Right atrium auricular region (tissue), 2 donors: ENCODE results near the gene WWOX. TPM values are rescaled to one million over a fixed set of nuclear protein-coding genes. Genes with fewer than 3 reads are reported as not detected.

Experiments
- DNase-seq: peaks from one replicate; pipeline ENCODE4 v3.0.0-alpha.2; 2019; ENCODE audit warnings: low spot score
- H3K27ac ChIP-seq, 2 donors: fragments of 200-600 bp; sonication (generic); 1 replicate in 1 of 2; 2 replicates in 1 of 2; pipeline ENCODE4 v1.5.1; 2016 to 2019
- H3K27me3 ChIP-seq, 2 donors: fragments of 200-600 bp; sonication (generic); one replicate each; pipeline versions ENCODE4 v1.5.1 to v1.6.0; 2017 to 2019
- H3K36me3 ChIP-seq: fragments of 200-600 bp; sonication (generic); one replicate; pipeline ENCODE4 v1.5.1; 2016
- H3K4me1 ChIP-seq, 2 donors: fragments of 200-600 bp; sonication (generic); one replicate each; pipeline versions ENCODE4 v1.5.1 to v1.6.0; 2017 to 2019
- H3K4me3 ChIP-seq, 2 donors: fragments of 200-600 bp; sonication (generic); 1 replicate in 1 of 2; 2 replicates in 1 of 2; pipeline ENCODE4 v1.5.1; 2017 to 2019; ENCODE audit warnings: mild to moderate bottlenecking in 1 of 2, moderate library complexity in 1 of 2
- H3K9me3 ChIP-seq, 2 donors: fragments of 200-600 bp; sonication (generic); one replicate each; pipeline ENCODE4 v1.5.1; 2019
- total RNA-seq, 2 donors: library from RNA; depleted of rRNA; stranded (reverse); fragments of >200 nt; gene quantifications; one replicate each; pipeline ENCODE4 v1.1.0, GENCODE V29; 2016
- TF ChIP-seq, protein P1 (sequence below), 2 donors: fragments of 200-600 bp; sonication (generic); IDR thresholded peaks; one replicate each; pipeline ENCODE4 v1.5.1; 2019; ENCODE audit warnings: antibody characterized with exemption in 2 of 2

Gene WWOX
- total RNA-seq, 2 donors from 2014 or later: 14.8 to 20.8 TPM

- no peaks in the 10 kb centered on the region for H3K36me3 ChIP-seq
- H3K4me1 ChIP-seq: no peaks in the 10 kb centered on the region
- no peaks in the 10 kb centered on the region for H3K9me3 ChIP-seq
- no peak overlapping the region for H3K4me3 ChIP-seq
- H3K27me3 ChIP-seq: no peaks in the 10 kb centered on the region
- no peak overlapping the region for H3K27ac ChIP-seq
- TF ChIP-seq, protein P1, sequence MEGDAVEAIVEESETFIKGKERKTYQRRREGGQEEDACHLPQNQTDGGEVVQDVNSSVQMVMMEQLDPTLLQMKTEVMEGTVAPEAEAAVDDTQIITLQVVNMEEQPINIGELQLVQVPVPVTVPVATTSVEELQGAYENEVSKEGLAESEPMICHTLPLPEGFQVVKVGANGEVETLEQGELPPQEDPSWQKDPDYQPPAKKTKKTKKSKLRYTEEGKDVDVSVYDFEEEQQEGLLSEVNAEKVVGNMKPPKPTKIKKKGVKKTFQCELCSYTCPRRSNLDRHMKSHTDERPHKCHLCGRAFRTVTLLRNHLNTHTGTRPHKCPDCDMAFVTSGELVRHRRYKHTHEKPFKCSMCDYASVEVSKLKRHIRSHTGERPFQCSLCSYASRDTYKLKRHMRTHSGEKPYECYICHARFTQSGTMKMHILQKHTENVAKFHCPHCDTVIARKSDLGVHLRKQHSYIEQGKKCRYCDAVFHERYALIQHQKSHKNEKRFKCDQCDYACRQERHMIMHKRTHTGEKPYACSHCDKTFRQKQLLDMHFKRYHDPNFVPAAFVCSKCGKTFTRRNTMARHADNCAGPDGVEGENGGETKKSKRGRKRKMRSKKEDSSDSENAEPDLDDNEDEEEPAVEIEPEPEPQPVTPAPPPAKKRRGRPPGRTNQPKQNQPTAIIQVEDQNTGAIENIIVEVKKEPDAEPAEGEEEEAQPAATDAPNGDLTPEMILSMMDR (IDR thresholded peaks at IDR 0.05): no peak
- DNase-seq: no peak
These were observed 485.5 kb downstream of the WWOX start for GRCh38 chr16:78584991-78585390.

- H3K9me3 ChIP-seq: no peaks in the 10 kb centered on the region
- H3K36me3 ChIP-seq: no peaks in the 10 kb centered on the region
- no peaks in the 10 kb centered on the region for H3K27me3 ChIP-seq
- no peak overlapping the region for H3K4me3 ChIP-seq
- DNase-seq: no peak
- no peak overlapping the region for H3K27ac ChIP-seq
- H3K4me1 ChIP-seq: no peaks in the 10 kb centered on the region
- TF ChIP-seq, protein P1 (IDR thresholded peaks at IDR 0.05): no peak
These were observed 489.9 kb downstream of the WWOX start for GRCh38 chr16:78589331-78589730.

GRCh38 chr16:78591682-78592103, 492.2 kb downstream of the WWOX start:
- Histone ChIP-seq H3K9me3 (no peaks in the 10 kb centered on the region), H3K27ac (no peak overlapping the region), H3K27me3 (no peaks in the 10 kb centered on the region), H3K4me3 (no peak overlapping the region), H3K4me1 (no peaks in the 10 kb centered on the region), H3K36me3 (no peaks in the 10 kb centered on the region)
- DNase-seq: no peak
- TF ChIP-seq, protein P1 (IDR thresholded peaks at IDR 0.05): no peak

DNA sequence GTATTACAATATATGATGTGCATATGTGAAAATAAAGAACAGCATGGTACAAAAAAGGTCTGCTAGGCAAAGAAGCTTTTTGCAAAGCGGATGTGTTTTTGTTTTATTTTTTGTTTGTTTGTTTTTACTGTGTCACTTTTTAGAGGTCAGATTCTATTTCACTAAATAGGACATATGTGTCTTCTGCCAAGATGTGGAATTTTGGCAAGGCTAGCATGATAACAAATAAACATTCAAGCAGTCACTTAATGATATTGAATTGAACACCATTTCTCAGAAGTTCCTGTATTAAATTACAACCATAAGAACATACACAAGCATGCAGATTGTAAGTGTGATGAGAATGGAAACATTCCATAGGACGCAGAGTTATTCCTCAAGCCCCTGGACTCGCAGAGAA, 492.7 kb downstream of the WWOX start:
- Histone ChIP-seq H3K27ac (no peak overlapping the region), H3K9me3 (no peaks in the 10 kb centered on the region), H3K36me3 (no peaks in the 10 kb centered on the region), H3K4me1 (no peaks in the 10 kb centered on the region), H3K4me3 (no peak overlapping the region), H3K27me3 (no peaks in the 10 kb centered on the region)
- DNase-seq: no peak
- TF ChIP-seq, protein P1 (IDR thresholded peaks at IDR 0.05): no peak

DNA sequence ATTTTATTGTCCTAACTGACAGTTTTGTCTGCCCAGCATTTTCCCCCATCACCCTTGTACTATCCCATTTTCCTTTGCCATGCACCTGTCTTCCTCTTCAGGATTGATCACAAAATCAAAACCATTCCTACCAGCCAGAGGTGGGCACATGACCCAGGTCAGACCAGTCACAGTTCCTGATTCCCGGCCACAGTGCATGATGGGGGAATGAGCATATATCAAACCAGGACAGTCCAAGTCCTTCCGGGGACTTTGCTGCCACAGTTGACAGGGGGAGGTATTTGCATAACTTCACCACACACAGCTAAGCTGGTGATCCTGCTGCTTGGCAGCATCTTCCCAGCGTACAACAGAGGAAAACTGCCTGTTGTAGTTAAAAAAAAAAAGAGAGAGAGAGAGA, 493.9 kb downstream of the WWOX start:
- Histone ChIP-seq H3K27ac (no peak overlapping the region), H3K36me3 (no peaks in the 10 kb centered on the region), H3K9me3 (no peaks in the 10 kb centered on the region), H3K27me3 (no peaks in the 10 kb centered on the region), H3K4me1 (no peaks in the 10 kb centered on the region), H3K4me3 (no peak overlapping the region)
- DNase-seq: no peak
- TF ChIP-seq, protein P1 (IDR thresholded peaks at IDR 0.05): no peak

DNA sequence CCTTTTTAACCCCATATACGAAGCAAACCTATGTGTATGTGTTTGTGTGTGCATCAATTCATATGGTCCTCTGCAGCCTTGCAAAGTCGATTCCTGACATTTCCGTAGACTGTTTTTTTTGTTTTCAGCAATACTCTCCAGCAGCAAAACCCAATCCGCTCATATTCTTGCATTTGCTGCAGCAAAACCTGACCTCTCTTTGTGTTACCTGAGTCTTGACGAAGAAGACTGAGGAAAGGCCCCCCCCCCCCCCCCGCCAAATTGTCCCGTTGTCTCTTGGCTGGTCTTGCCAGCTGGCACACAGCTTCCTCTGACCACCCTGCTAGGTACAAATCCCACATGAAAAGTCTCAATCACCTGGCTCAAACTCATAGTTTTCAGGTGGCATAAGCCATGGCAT, 494.7 kb downstream of the WWOX start:
- no peak overlapping the region for H3K4me3 ChIP-seq
- no peak for DNase-seq
- H3K27me3 ChIP-seq: no peaks in the 10 kb centered on the region
- TF ChIP-seq, protein P1 (IDR thresholded peaks at IDR 0.05): no peak
- H3K36me3 ChIP-seq: no peaks in the 10 kb centered on the region
- no peak overlapping the region for H3K27ac ChIP-seq
- no peaks in the 10 kb centered on the region for H3K4me1 ChIP-seq
- no peaks in the 10 kb centered on the region for H3K9me3 ChIP-seq
